ENCODE results near the gene MUL1. TPM values are rescaled to one million over a fixed set of nuclear protein-coding genes. Genes with fewer than 3 reads are reported as not detected.

The MUL1 gene
- polyA plus RNA-seq, 1 of the 3 experiments (the other 2 are of a cell fraction) = 22.8 TPM

- Histone ChIP-seq H3K9ac (no peak overlapping the region), H3K4me2 (no peak overlapping the region), H3K79me2 (ENCODE audit: insufficient read depth) (peaks cover 51% of the 10 kb centered on the region), H3F3A (replicated peaks; ENCODE audit: insufficient read depth) (no peaks in the 10 kb centered on the region), H3K9me2 (no peaks in the 10 kb centered on the region), H4K20me1 (ENCODE audit: insufficient read depth) (peaks cover 21% of the 10 kb centered on the region), H2AFZ (ENCODE audit: low read depth) (no peak overlapping the region), H3K27ac (ENCODE audit: low read depth in 2 of 2, low read length in 1 of 2) (no peak overlapping the region), H3K36me3 (replicated peaks in 1 of 2; ENCODE audit: control insufficient read depth in 1 of 2, insufficient read depth in 2 of 2, low read length in 1 of 2) (peaks cover 26 to 31% of the 10 kb centered on the region in 2 experiments), H3K9me3 (no peaks in the 10 kb centered on the region), H3K4me1 (ENCODE audit: control insufficient read depth in 1 of 2, insufficient read depth in 2 of 2, low read depth in 1 of 2, low read length in 1 of 2) (peaks cover 0 to 7% of the 10 kb centered on the region in 2 experiments; a peak in 1 of 4 replicates), H3K4me3 (ENCODE audit: low read depth in 2 of 2, low read length in 1 of 2) (no peak overlapping the region), H3K27me3 (ENCODE audit: insufficient read depth) (no peaks in the 10 kb centered on the region)
- TF ChIP-seq ELF1 (IDR thresholded peaks at IDR 0.05) (no peak), TEAD4 (IDR thresholded peaks at IDR 0.05; ENCODE audit: borderline replicate concordance, insufficient read depth) (no peak), RFX5 (IDR thresholded peaks at IDR 0.05; ENCODE audit: low read length) (no peak)
- CTCF ChIA-PET = interaction anchor here (1.0 to 3.3 kb wide), 4 partner anchors 11 to 293 kb away, joined by 3 to 16 read pairs (median 4); partner anchors contain the start of gene PINK1
- POLR2A ChIA-PET = no interaction called here
- WGBS (ENCODE audit: low lambda C conversion rate) = 53% methylated on average over 1 of the region's 1 CpG
- no peak for DNase-seq
Observed at GRCh38 chr1:20505488-20505887, 2.5 kb downstream of the MUL1 start.

DNA sequence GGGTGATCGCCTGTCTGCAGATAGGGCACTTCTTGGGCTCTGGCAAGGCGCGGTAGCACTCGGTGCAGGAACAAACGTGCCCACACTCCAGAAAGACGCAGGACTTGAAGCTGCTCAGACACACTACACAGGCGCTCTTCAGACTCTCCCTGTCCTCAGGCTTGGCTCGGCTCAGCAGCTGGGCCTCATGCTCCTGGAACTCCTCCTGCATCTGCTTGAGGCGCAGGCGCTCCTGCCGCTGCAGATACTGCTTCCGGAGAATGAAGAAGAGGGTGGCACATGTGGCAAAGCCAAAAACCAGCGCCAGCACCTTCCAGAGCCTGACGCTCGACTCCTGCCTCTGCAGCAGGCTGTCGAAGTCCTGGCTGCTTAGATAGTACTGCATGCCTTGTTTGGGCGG, 7.2 kb downstream of the MUL1 start:
- H2AFZ ChIP-seq (ENCODE audit: low read depth) = no peak overlapping the region
- CTCF ChIA-PET = interaction anchor here (0.6 to 1.2 kb wide), 2 partner anchors 27 to 583 kb away, joined by 3 read pairs; no protein-coding TSS in a partner anchor
- peaks cover 29% of the 10 kb centered on the region for H3K79me2 ChIP-seq (ENCODE audit: insufficient read depth)
- POLR2A ChIA-PET = no interaction called here
- no peak for DNase-seq
- H3K4me2 ChIP-seq = no peak overlapping the region
- WGBS (ENCODE audit: low lambda C conversion rate) = over 99% methylated on average over 16 of the region's 17 CpGs
- H4K20me1 ChIP-seq (ENCODE audit: insufficient read depth) = peaks cover 21% of the 10 kb centered on the region
- no peaks in the 10 kb centered on the region for H3K9me2 ChIP-seq
- H3K27me3 ChIP-seq (ENCODE audit: insufficient read depth) = no peaks in the 10 kb centered on the region
- H3K27ac ChIP-seq (ENCODE audit: low read depth in 2 of 2, low read length in 1 of 2) = no peak overlapping the region
- H3K36me3 ChIP-seq (replicated peaks in 1 of 2; ENCODE audit: control insufficient read depth in 1 of 2, insufficient read depth in 2 of 2, low read length in 1 of 2) = peaks cover 20 to 51% of the 10 kb centered on the region in 2 experiments
- H3K4me3 ChIP-seq (ENCODE audit: low read depth in 2 of 2, low read length in 1 of 2) = no peak overlapping the region
- no peak overlapping the region for H3K9ac ChIP-seq
- no peaks in the 10 kb centered on the region for H3K9me3 ChIP-seq
- H3K4me1 ChIP-seq (ENCODE audit: control insufficient read depth in 1 of 2, insufficient read depth in 2 of 2, low read depth in 1 of 2, low read length in 1 of 2) = no peaks in the 10 kb centered on the region; a peak in 1 of 4 replicates
- H3F3A ChIP-seq (replicated peaks; ENCODE audit: insufficient read depth) = peaks cover 8% of the 10 kb centered on the region
- TF ChIP-seq TEAD4 (IDR thresholded peaks at IDR 0.05; ENCODE audit: borderline replicate concordance, insufficient read depth) (no peak), SIN3A (IDR thresholded peaks at IDR 0.05; ENCODE audit: borderline replicate concordance, low read depth, low read length) (no peak), TAF1 (IDR thresholded peaks at IDR 0.05; ENCODE audit: borderline replicate concordance, low read depth, low read length) (no peak), YY1 (IDR thresholded peaks at IDR 0.05; ENCODE audit: low read depth) (no peak), CHD2 (IDR thresholded peaks at IDR 0.05; ENCODE audit: low read length, partially characterized antibody) (no peak), NFIC (IDR thresholded peaks at IDR 0.05; ENCODE audit: borderline replicate concordance) (no peak), MXI1 (IDR thresholded peaks at IDR 0.05; ENCODE audit: low read depth, low read length) (no peak), RCOR1 (IDR thresholded peaks at IDR 0.05; ENCODE audit: low read length) (no peak), TCF12 (IDR thresholded peaks at IDR 0.05) (no peak), MAX (IDR thresholded peaks at IDR 0.05; ENCODE audit: low read depth) (no peak), POLR2AphosphoS5 (IDR thresholded peaks at IDR 0.05; ENCODE audit: low read depth, low read length) (no peak), SMC3 (IDR thresholded peaks at IDR 0.05; ENCODE audit: low read depth, low read length) (no peak), RFX5 (IDR thresholded peaks at IDR 0.05; ENCODE audit: low read length) (no peak), ELF1 (IDR thresholded peaks at IDR 0.05) (no peak), FOXJ3 (CRISPR knock-in tag; IDR thresholded peaks at IDR 0.05) (no peak), FOSL2 (IDR thresholded peaks at IDR 0.05; ENCODE audit: borderline replicate concordance, low read depth) (no peak), JUND (IDR thresholded peaks at IDR 0.05) (no peak)
- TF ChIP-seq, protein P1, sequence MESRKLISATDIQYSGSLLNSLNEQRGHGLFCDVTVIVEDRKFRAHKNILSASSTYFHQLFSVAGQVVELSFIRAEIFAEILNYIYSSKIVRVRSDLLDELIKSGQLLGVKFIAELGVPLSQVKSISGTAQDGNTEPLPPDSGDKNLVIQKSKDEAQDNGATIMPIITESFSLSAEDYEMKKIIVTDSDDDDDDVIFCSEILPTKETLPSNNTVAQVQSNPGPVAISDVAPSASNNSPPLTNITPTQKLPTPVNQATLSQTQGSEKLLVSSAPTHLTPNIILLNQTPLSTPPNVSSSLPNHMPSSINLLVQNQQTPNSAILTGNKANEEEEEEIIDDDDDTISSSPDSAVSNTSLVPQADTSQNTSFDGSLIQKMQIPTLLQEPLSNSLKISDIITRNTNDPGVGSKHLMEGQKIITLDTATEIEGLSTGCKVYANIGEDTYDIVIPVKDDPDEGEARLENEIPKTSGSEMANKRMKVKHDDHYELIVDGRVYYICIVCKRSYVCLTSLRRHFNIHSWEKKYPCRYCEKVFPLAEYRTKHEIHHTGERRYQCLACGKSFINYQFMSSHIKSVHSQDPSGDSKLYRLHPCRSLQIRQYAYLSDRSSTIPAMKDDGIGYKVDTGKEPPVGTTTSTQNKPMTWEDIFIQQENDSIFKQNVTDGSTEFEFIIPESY (IDR thresholded peaks at IDR 0.05; ENCODE audit: borderline replicate concordance, low read depth) = no peak

All from SK-N-SH (cell line).